Left lung (tissue), 10 donors: ENCODE measurements around the gene HNRNPLL. TPM values are rescaled to one million over a fixed set of nuclear protein-coding genes. Genes with fewer than 3 reads are reported as not detected.

Experiments used
- ATAC-seq: fragments of 200-7000 bp; cut with Tn5 transposase; one replicate; pipeline ENCODE4 v1.9.1; 2020; ENCODE audit warnings: moderate library complexity
- DNase-seq, 4 donors: peaks; one replicate each; pipeline ENCODE4 v3.0.0-alpha.2; 2013 to 2020
- H3K27ac ChIP-seq, 2 donors: fragments of 200-600 bp; sonication (generic) in 1 of 2; one replicate each; pipeline versions ENCODE4 v1.5.0 to v1.8.0; 2020 to 2021
- H3K27me3 ChIP-seq, 2 donors: fragments of 200-600 bp; sonication (generic) in 1 of 2; one replicate each; pipeline versions ENCODE4 v1.5.0 to v1.8.0; 2020 to 2021
- H3K36me3 ChIP-seq, 2 donors: fragments of 200-600 bp; sonication (generic) in 1 of 2; one replicate each; pipeline versions ENCODE4 v1.5.0 to v1.8.0; 2020 to 2021
- H3K4me1 ChIP-seq, 2 donors: fragments of 200-600 bp; one replicate each; pipeline ENCODE4 v1.8.0; 2021
- H3K4me3 ChIP-seq, 2 donors: fragments of 200-600 bp; sonication (generic) in 1 of 2; one replicate each; pipeline versions ENCODE4 v1.5.0 to v1.8.0; 2020 to 2021; ENCODE audit warnings: mild to moderate bottlenecking in 1 of 2
- H3K9me3 ChIP-seq, 2 donors: fragments of 200-600 bp; sonication (generic) in 1 of 2; one replicate each; pipeline versions ENCODE4 v1.5.0 to v1.8.0; 2020 to 2021
- intact Hi-C, 2 donors: fragments of 100-400 bp; cut with DNase I; formaldehyde crosslinking; loops; one replicate each; pipeline versions ENCODE4 v1.11.2 to v1.14.2; 2022
- polyA plus RNA-seq, 6 donors: library from polyadenylated mRNA; unstranded; fragments of 120-200 nt; gene quantifications; one replicate each; pipeline ENCODE4 v1.2.1, GENCODE V29; 2013; ENCODE audit not compliant: insufficient read length in 6 of 6
- total RNA-seq, 2 donors: library from RNA; stranded (reverse); fragmentation: NEBNext Ultra II Directional; extraction: Animal tissue kit (Norgen Biotek cat#: 25700); gene quantifications; one replicate each; pipeline ENCODE4 v1.2.1, GENCODE V29; 2021
- TF ChIP-seq, protein P1 (sequence below), 2 donors: fragments of 200-600 bp; sonication (generic) in 1 of 2; IDR thresholded peaks; one replicate each; pipeline versions ENCODE4 v1.5.0 to v1.8.0; 2021; ENCODE audit warnings: antibody characterized with exemption in 2 of 2
- donor health status: DM: no; HTN: yes; CAD: no.
- donor health status: DM: no; HTN: no; CAD: no.

The HNRNPLL gene
- total and polyA plus RNA-seq, 8 donors, result 44.2 to 102 (median 75.4) TPM

DNA sequence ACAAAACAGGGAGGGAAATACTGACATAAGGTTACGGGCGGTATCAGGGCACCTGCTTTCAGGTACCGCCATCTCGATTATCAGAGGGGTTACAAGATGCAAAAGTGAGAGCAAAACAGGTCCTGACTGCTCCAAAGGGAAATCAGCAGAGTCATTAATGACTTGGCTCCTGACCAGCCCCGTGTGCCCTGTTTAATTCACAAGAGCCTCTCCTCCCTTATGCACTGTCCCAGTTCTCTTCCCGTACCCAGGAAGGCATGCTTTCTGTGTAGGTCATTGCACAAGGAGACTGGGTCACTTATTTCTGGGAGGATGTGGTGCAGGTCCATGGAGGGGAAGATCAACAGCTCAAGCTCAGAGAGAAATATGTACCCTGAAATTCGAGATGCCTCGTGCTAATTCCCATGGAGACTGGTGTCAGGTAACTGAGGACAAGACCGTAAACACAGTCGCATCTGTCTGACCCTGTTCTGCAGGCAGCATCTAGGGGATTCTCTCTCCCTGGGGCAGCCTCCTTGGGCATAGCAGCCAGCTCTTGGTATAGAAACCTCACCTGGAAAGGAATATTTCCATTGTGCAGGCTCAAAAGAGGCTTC is 79.9 kb downstream of the HNRNPLL start:
- no peak for ATAC-seq
- no peak for DNase-seq

DNA sequence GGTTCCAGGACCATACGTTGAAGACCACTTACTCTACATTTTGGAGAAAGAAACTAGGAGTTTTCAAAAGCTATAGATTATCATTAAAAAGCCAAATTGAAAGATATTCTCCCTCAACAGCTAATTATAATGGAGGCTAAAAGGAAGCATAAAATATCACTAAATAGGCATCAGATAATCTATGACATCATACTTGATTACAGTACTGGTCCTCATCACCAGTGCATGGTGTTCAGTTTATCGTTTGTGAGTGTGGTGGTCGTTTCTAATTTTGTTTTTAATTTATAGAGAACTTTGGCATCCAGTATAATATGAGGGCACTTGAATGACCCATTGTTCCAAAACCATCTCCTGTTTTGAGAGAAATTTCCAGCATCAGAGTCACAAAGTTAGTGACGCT is 80.9 kb downstream of the HNRNPLL start:
- ATAC-seq (no peak), DNase-seq (no peak)
- Histone ChIP-seq H3K4me1 (no peaks in the 10 kb centered on the region), H3K9me3 (no peaks in the 10 kb centered on the region), H3K36me3 (no peaks in the 10 kb centered on the region), H3K27ac (no peak overlapping the region), H3K27me3 (peaks cover 0 to 3% of the 10 kb centered on the region in 2 donors), H3K4me3 (no peak overlapping the region)
- TF ChIP-seq, protein P1, sequence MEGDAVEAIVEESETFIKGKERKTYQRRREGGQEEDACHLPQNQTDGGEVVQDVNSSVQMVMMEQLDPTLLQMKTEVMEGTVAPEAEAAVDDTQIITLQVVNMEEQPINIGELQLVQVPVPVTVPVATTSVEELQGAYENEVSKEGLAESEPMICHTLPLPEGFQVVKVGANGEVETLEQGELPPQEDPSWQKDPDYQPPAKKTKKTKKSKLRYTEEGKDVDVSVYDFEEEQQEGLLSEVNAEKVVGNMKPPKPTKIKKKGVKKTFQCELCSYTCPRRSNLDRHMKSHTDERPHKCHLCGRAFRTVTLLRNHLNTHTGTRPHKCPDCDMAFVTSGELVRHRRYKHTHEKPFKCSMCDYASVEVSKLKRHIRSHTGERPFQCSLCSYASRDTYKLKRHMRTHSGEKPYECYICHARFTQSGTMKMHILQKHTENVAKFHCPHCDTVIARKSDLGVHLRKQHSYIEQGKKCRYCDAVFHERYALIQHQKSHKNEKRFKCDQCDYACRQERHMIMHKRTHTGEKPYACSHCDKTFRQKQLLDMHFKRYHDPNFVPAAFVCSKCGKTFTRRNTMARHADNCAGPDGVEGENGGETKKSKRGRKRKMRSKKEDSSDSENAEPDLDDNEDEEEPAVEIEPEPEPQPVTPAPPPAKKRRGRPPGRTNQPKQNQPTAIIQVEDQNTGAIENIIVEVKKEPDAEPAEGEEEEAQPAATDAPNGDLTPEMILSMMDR (IDR thresholded peaks at IDR 0.05), result no peak
- intact Hi-C loops, result no loop called here

More for the DNA sequence above, 79.9 kb downstream of the HNRNPLL start:
- Histone ChIP-seq H3K36me3 (no peaks in the 10 kb centered on the region), H3K4me3 (no peak overlapping the region), H3K4me1 (peaks cover 0 to 3% of the 10 kb centered on the region in 2 donors), H3K27ac (no peak overlapping the region), H3K9me3 (no peaks in the 10 kb centered on the region), H3K27me3 (peaks cover 0 to 13% of the 10 kb centered on the region in 2 donors)
- intact Hi-C loops, result no loop called here
- TF ChIP-seq, protein P1 (IDR thresholded peaks at IDR 0.05), result no peak

DNA sequence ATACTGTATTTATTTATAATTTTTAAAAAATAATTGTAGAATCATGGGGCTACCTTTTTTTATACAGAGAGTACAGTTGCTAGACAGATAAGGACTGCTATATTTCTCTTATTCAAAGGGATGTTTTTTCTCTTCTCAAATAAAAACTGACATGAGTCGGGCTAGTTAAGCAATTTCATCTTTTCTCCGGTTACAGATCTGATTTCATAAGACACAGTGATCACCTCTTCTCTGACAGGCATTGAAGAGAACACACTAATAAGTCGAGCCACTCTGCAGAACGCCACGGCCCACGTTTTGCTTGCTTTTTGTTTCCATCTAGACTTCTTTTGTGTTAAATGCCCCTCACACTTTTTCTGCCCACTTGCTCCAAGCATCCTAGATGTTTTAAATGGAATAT is 85.4 kb downstream of the HNRNPLL start:
- H3K27ac ChIP-seq, result no peak overlapping the region
- no peak for DNase-seq
- no peaks in the 10 kb centered on the region for H3K9me3 ChIP-seq
- H3K36me3 ChIP-seq, result no peaks in the 10 kb centered on the region
- TF ChIP-seq, protein P1 (IDR thresholded peaks at IDR 0.05), result no peak
- H3K4me3 ChIP-seq, result no peak overlapping the region
- intact Hi-C loops, result no loop called here
- H3K27me3 ChIP-seq, result no peaks in the 10 kb centered on the region
- ATAC-seq, result no peak
- no peaks in the 10 kb centered on the region for H3K4me1 ChIP-seq

DNA sequence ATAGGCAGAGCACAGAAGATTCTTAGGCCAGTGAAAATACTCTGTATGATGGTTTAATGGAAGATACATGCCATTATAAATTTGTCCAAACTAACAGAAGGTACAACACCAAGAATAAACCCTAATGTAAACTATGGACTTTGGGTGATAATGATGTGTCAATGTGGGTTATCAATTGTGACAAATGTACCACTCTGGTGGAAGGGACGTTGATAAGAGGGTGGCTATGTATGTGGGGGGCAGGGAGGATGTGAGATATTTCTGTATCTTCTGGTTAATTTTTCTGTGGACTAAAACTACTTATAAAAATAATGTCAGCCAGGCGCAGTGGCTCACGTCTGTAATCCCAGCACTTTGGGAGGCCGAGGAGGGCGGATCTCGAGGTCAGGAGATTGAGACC is 86.2 kb downstream of the HNRNPLL start:
- Histone ChIP-seq H3K27ac (no peak overlapping the region), H3K9me3 (no peaks in the 10 kb centered on the region), H3K36me3 (no peaks in the 10 kb centered on the region), H3K4me3 (no peak overlapping the region), H3K4me1 (no peaks in the 10 kb centered on the region), H3K27me3 (no peaks in the 10 kb centered on the region)
- DNase-seq (no peak), ATAC-seq (no peak)
- intact Hi-C loops, result no loop called here
- TF ChIP-seq, protein P1 (IDR thresholded peaks at IDR 0.05), result no peak

DNA sequence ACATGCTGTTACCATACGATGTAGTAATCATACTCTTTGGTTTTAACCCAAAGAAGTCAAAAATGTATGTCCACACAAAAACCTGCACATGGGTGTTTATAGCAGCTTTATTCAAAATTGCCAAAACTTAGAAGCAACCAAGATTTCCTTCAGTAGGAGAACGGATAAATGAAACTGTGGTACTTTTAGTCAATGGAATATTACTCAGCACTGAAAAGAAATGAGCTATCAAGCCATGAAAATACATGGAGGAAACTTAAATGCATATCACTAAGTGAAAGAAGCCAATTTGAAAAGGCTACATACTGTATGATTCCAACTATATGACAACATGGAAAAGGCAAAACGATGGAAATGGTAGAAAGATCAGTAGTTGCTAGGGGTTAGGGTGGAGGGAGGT is 86.6 kb downstream of the HNRNPLL start:
- Histone ChIP-seq H3K4me1 (no peaks in the 10 kb centered on the region), H3K27ac (peak overlapping the region; percentile 64 to 86), H3K36me3 (no peaks in the 10 kb centered on the region), H3K27me3 (no peaks in the 10 kb centered on the region), H3K9me3 (no peaks in the 10 kb centered on the region), H3K4me3 (no peak overlapping the region)
- TF ChIP-seq, protein P1 (IDR thresholded peaks at IDR 0.05), result no peak
- ATAC-seq (no peak), DNase-seq (no peak)
- intact Hi-C loops, result no loop called here
